Measurements from ENCODE around the gene GPC6.

Gene GPC6

GRCh38 chr13:93686399-93686798 lies 459.8 kb downstream of the GPC6 start:
- DNase-seq (ENCODE audit: extremely low read depth, low read depth) = no peak

GRCh38 chr13:93687261-93687660 lies 460.7 kb downstream of the GPC6 start:
- no peak for TF ChIP-seq CTCF (IDR thresholded peaks at IDR 0.05; ENCODE audit: low read depth, low read length, missing control alignments)
- H3K4me3 ChIP-seq (replicated peaks; ENCODE audit: low read depth, low read length) = no peak overlapping the region
- DNase-seq (ENCODE audit: extremely low read depth, low read depth) = no peak

More at GRCh38 chr13:93686399-93686798, 459.8 kb downstream of the GPC6 start:
- H3K4me3 ChIP-seq (replicated peaks; ENCODE audit: low read depth, low read length) = no peak overlapping the region
- no peak for TF ChIP-seq CTCF (IDR thresholded peaks at IDR 0.05; ENCODE audit: low read depth, low read length, missing control alignments)

- no peak for TF ChIP-seq CTCF (IDR thresholded peaks at IDR 0.05; ENCODE audit: low read depth, low read length, missing control alignments)
- no peak for DNase-seq (ENCODE audit: extremely low read depth, low read depth)
These were observed 462.7 kb downstream of the GPC6 start for GRCh38 chr13:93689333-93689732.

GRCh38 chr13:93690139-93690538 lies 463.5 kb downstream of the GPC6 start:
- TF ChIP-seq CTCF (IDR thresholded peaks at IDR 0.05; ENCODE audit: low read depth, low read length, missing control alignments) = no peak
- DNase-seq (ENCODE audit: extremely low read depth, low read depth) = no peak
- H3K4me3 ChIP-seq (replicated peaks; ENCODE audit: low read depth, low read length) = no peak overlapping the region

More at GRCh38 chr13:93689333-93689732, 462.7 kb downstream of the GPC6 start:
- H3K4me3 ChIP-seq (replicated peaks; ENCODE audit: low read depth, low read length) = no peak overlapping the region

GRCh38 chr13:93698016-93698613 lies 471.5 kb downstream of the GPC6 start:
- DNase-seq (ENCODE audit: extremely low read depth, low read depth) = no peak
- no peak for TF ChIP-seq CTCF (IDR thresholded peaks at IDR 0.05; ENCODE audit: low read depth, low read length, missing control alignments)
- H3K4me3 ChIP-seq (replicated peaks; ENCODE audit: low read depth, low read length) = no peak overlapping the region

GRCh38 chr13:93700115-93700514 lies 473.5 kb downstream of the GPC6 start:
- no peak for DNase-seq (ENCODE audit: extremely low read depth, low read depth)
- no peak overlapping the region for H3K4me3 ChIP-seq (replicated peaks; ENCODE audit: low read depth, low read length)
- no peak for TF ChIP-seq CTCF (IDR thresholded peaks at IDR 0.05; ENCODE audit: low read depth, low read length, missing control alignments)
